Neural cell (in vitro differentiated cells): ENCODE measurements around the gene VAV2.
"Not testable (repeated sequence)": the region's sequence is repeated elsewhere in the genome, so short reads cannot be mapped to it uniquely, and the experiment has no call there.

Source experiments
- EP300 ChIP-seq: fragments of 450-650 bp; conservative IDR thresholded peaks from 2 replicates; pipeline ENCODE4 v1.6.1; 2014; ENCODE audit warnings: antibody characterized with exemption, mild to moderate bottlenecking, moderate library complexity; ENCODE audit not compliant: poor library complexity, severe bottlenecking
- EZH2 ChIP-seq: fragments of 200-600, 300-800 bp; shearing (Covaris generic), sonication (generic); IDR thresholded peaks from 2 replicates; pipeline ENCODE4 v1.6.1; 2014; ENCODE audit warnings: antibody characterized with exemption, low read length, borderline replicate concordance, mild to moderate bottlenecking; ENCODE audit not compliant: insufficient read depth, poor library complexity, severe bottlenecking
- MXI1 ChIP-seq: fragments of 450-650 bp; conservative IDR thresholded peaks from 2 replicates; pipeline ENCODE4 v1.6.1; 2014; ENCODE audit warnings: antibody characterized with exemption, mild to moderate bottlenecking; ENCODE audit not compliant: poor library complexity, severe bottlenecking
- POLR2AphosphoS5 ChIP-seq: IDR thresholded peaks from 2 replicates; pipeline ENCODE4 v1.6.1; 2012
- SMC3 ChIP-seq: fragments of 450-650 bp; conservative IDR thresholded peaks from 2 replicates; pipeline ENCODE4 v1.6.1; 2014; ENCODE audit warnings: antibody characterized with exemption, mild to moderate bottlenecking, moderate library complexity; ENCODE audit not compliant: poor library complexity
- TAF1 ChIP-seq: IDR thresholded peaks from 2 replicates; pipeline ENCODE4 v1.6.1; 2012; ENCODE audit warnings: low read depth
- TF ChIP-seq, protein P1 (sequence below): fragments of 450-650 bp; IDR thresholded peaks from 2 replicates; pipeline ENCODE4 v1.5.1; 2014; ENCODE audit warnings: antibody characterized with exemption, mild to moderate bottlenecking, moderate library complexity; ENCODE audit not compliant: poor library complexity, severe bottlenecking

DNA sequence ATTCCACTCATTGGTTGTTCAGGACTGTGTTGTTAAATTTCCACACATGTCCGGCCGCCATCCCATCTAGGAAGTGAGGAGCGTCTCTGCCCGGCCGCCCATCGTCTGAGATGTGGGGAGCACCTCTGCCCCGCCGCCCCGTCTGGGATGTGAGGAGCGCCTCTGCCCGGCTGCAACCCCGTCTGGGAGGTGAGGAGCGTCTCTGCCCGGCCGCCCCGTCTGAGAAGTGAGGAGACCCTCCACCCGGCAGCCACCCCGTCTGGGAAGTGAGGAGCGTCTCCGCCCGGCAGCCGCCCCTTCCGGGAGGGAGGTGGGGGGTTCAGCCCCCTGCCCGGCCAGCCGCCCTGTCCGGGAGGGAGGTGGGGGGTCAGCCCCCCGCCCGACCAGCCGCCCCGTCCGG, 247.6 kb downstream of the VAV2 start:
- TF ChIP-seq EP300, POLR2AphosphoS5, TAF1, SMC3, EZH2, MXI1: not testable (repeated sequence)
- TF ChIP-seq, protein P1, sequence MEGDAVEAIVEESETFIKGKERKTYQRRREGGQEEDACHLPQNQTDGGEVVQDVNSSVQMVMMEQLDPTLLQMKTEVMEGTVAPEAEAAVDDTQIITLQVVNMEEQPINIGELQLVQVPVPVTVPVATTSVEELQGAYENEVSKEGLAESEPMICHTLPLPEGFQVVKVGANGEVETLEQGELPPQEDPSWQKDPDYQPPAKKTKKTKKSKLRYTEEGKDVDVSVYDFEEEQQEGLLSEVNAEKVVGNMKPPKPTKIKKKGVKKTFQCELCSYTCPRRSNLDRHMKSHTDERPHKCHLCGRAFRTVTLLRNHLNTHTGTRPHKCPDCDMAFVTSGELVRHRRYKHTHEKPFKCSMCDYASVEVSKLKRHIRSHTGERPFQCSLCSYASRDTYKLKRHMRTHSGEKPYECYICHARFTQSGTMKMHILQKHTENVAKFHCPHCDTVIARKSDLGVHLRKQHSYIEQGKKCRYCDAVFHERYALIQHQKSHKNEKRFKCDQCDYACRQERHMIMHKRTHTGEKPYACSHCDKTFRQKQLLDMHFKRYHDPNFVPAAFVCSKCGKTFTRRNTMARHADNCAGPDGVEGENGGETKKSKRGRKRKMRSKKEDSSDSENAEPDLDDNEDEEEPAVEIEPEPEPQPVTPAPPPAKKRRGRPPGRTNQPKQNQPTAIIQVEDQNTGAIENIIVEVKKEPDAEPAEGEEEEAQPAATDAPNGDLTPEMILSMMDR = not testable (repeated sequence)
